A673 (cell line): ENCODE data around the gene PSMA2. TPM values are rescaled to one million over a fixed set of nuclear protein-coding genes. Genes with fewer than 3 reads are reported as not detected.

Source experiments
- BruUV-seq: library from RNA; stranded (reverse); fragments of 400-500 nt; replicated peaks from 2 replicates; lab custom pipeline; 2021; lab: Mats Ljungman, UMichigan
- CTCF ChIA-PET: fragments of 300-600 bp; sonication (Branson Sonifier 250); formaldehyde crosslinking; loops from one replicate; lab custom pipeline; 2022; ENCODE audit warnings: antibody characterized with exemption; lab: Charles Lee
- POLR2A ChIA-PET: fragments of 300-600 bp; sonication (Branson Sonifier 250); formaldehyde crosslinking; loops from one replicate; lab custom pipeline; 2022; ENCODE audit warnings: antibody characterized with exemption; ENCODE audit not compliant: low non-redundant PET; lab: Charles Lee
- DNase-seq: peaks from one replicate; pipeline ENCODE4 v3.0.0-alpha.2; 2015; ENCODE audit warnings: low spot score
- H3K27ac ChIP-seq: fragments of 200-600 bp; sonication (generic); 2 replicates; pipeline ENCODE4 v1.5.1; 2016; ENCODE audit warnings: mixed run types, low read depth, mild to moderate bottlenecking, mixed read lengths, antibody characterized with exemption, low read length; ENCODE audit not compliant: poor library complexity, severe bottlenecking
- H3K27me3 ChIP-seq: fragments of 200-600 bp; sonication (generic); replicated peaks from 2 replicates; pipeline ENCODE4 v1.6.1; 2017; ENCODE audit warnings: mixed run types, low read depth, mild to moderate bottlenecking, mixed read lengths, antibody characterized with exemption, low read length; ENCODE audit not compliant: insufficient read depth, poor library complexity
- H3K36me3 ChIP-seq: fragments of 200-600 bp; sonication (generic); 2 replicates; pipeline ENCODE4 v1.6.1; 2016; ENCODE audit warnings: mixed run types, mild to moderate bottlenecking, mixed read lengths, antibody characterized with exemption, low read length; ENCODE audit not compliant: insufficient read depth, poor library complexity, severe bottlenecking
- H3K4me1 ChIP-seq: fragments of 200-600 bp; sonication (generic); 2 replicates; pipeline ENCODE4 v1.6.1; 2017; ENCODE audit warnings: mixed run types, mild to moderate bottlenecking, mixed read lengths, antibody characterized with exemption, low read length; ENCODE audit not compliant: insufficient read depth, poor library complexity, severe bottlenecking
- H3K4me3 ChIP-seq: fragments of 200-600 bp; sonication (generic); 2 replicates; pipeline ENCODE4 v1.5.1; 2016; ENCODE audit warnings: low read depth, mixed run types, mild to moderate bottlenecking, mixed read lengths, low read length; ENCODE audit not compliant: poor library complexity, severe bottlenecking
- H3K9me3 ChIP-seq: fragments of 200-600 bp; sonication (generic); 2 replicates; pipeline ENCODE4 v1.6.1; 2016; ENCODE audit warnings: mixed run types, low read depth, mild to moderate bottlenecking, mixed read lengths, antibody characterized with exemption, low read length; ENCODE audit not compliant: poor library complexity, severe bottlenecking
- CTCF ChIP-seq: fragments of 300-800, 200-600 bp; sonication (generic); conservative IDR thresholded peaks from 2 replicates; pipeline ENCODE4 v1.5.1; 2017; ENCODE audit warnings: low read depth, mild to moderate bottlenecking, antibody characterized with exemption, low read length, moderate library complexity, mixed read lengths
- EZH2 ChIP-seq: fragments of 200-600 bp; sonication (generic); IDR thresholded peaks from 2 replicates; pipeline ENCODE4 v1.6.1; 2017; ENCODE audit warnings: borderline replicate concordance, low read depth, mild to moderate bottlenecking, mixed read lengths, antibody characterized with exemption, low read length; ENCODE audit not compliant: poor library complexity, severe bottlenecking
- intact Hi-C: fragments of 100-400 bp; cut with micrococcal nuclease; formaldehyde crosslinking; loops from one replicate; pipeline ENCODE4 v1.10.0; 2022; ENCODE audit not compliant: unreplicated experiment
- total RNA-seq: library from RNA; stranded (reverse); gene quantifications from 2 replicates; pipeline ENCODE4 v1.2.3, GENCODE V29; 2021

Gene PSMA2
- total RNA-seq, 1 experiment from 2014 or later, result 193 TPM

- CTCF ChIA-PET, result interaction anchor here (1.7 kb wide), 1 partner anchor 937 kb away, joined by 5 read pairs; no protein-coding TSS in a partner anchor
- intact Hi-C loops, result no loop called here
Measured at GRCh38 chr7:42878303-42878702, 53.7 kb downstream of the PSMA2 start.

GRCh38 chr7:42877862-42878261, 54.1 kb downstream of the PSMA2 start:
- no peak for DNase-seq
- no peak overlapping the region for H3K4me3 ChIP-seq
- no peaks in the 10 kb centered on the region for H3K36me3 ChIP-seq
- no peaks in the 10 kb centered on the region for H3K27me3 ChIP-seq
- ChIA-PET CTCF (interaction anchor here (1.7 kb wide), 1 partner anchor 937 kb away, joined by 5 read pairs; no protein-coding TSS in a partner anchor), POLR2A (no interaction called here)
- intact Hi-C loops, result no loop called here
- TF ChIP-seq CTCF (no peak), EZH2 (no peak)
- no peaks in the 10 kb centered on the region for H3K9me3 ChIP-seq
- H3K27ac ChIP-seq, result no peak overlapping the region
- H3K4me1 ChIP-seq, result no peaks in the 10 kb centered on the region
- no TSS peak for BruUV-seq

More at GRCh38 chr7:42878303-42878702, 53.7 kb downstream of the PSMA2 start:
- no peak overlapping the region for H3K4me3 ChIP-seq
- no peaks in the 10 kb centered on the region for H3K4me1 ChIP-seq
- H3K9me3 ChIP-seq, result no peaks in the 10 kb centered on the region
- POLR2A ChIA-PET, result no interaction called here
- DNase-seq, result no peak
- TF ChIP-seq CTCF (no peak), EZH2 (no peak)
- H3K27me3 ChIP-seq, result no peaks in the 10 kb centered on the region
- BruUV-seq, result no TSS peak
- no peaks in the 10 kb centered on the region for H3K36me3 ChIP-seq
- no peak overlapping the region for H3K27ac ChIP-seq

GRCh38 chr7:42876182-42877068, 55.5 kb downstream of the PSMA2 start:
- CTCF ChIA-PET, result interaction anchor here (1.2 to 1.8 kb wide), 5 partner anchors 11 to 936 kb away, joined by 3 to 47 read pairs (median 5); no protein-coding TSS in a partner anchor
- BruUV-seq, result no TSS peak
- DNase-seq, result peak; percentile 73

More at GRCh38 chr7:42876182-42877068, 55.5 kb downstream of the PSMA2 start:
- TF ChIP-seq CTCF (peak; percentile 81), EZH2 (no peak)
- Histone ChIP-seq H3K9me3 (no peaks in the 10 kb centered on the region), H3K36me3 (no peaks in the 10 kb centered on the region), H3K27ac (no peak overlapping the region), H3K4me3 (no peak overlapping the region), H3K4me1 (no peaks in the 10 kb centered on the region), H3K27me3 (no peaks in the 10 kb centered on the region)
- POLR2A ChIA-PET, result interaction anchor here (0.6 kb wide), 1 partner anchor 409 kb away, joined by 3 read pairs; no protein-coding TSS in a partner anchor
- intact Hi-C loops, result loop anchor here (1.0 kb wide), 1 partner anchor 935 kb away; no protein-coding TSS in a partner anchor
